Spleen (tissue), 11 donors: ENCODE results near the gene SKIDA1. TPM values are rescaled to one million over a fixed set of nuclear protein-coding genes. Genes with fewer than 3 reads are reported as not detected.

Experiments
- DNase-seq: peaks from one replicate; pipeline ENCODE4 v3.0.0-alpha.2; 2020
- H3K27ac ChIP-seq, 8 donors: fragments of 200-600 bp; sonication (generic) in 7 of 8; 1 replicate in 4 of 8; 2 replicates in 4 of 8; pipeline versions ENCODE4 v1.5.0 to v1.8.0; 2016 to 2021; ENCODE audit warnings: inconsistent platforms in 4 of 8, mild to moderate bottlenecking in 4 of 8, moderate library complexity in 1 of 8
- H3K27me3 ChIP-seq, 7 donors: fragments of 200-600 bp; sonication (generic) in 6 of 7; replicated peaks in 1 of 7; 1 replicate in 4 of 7; 2 replicates in 3 of 7; pipeline versions ENCODE4 v1.5.0 to v1.8.0; 2016 to 2021; ENCODE audit warnings: inconsistent platforms in 3 of 7, mild to moderate bottlenecking in 1 of 7
- H3K36me3 ChIP-seq, 6 donors: fragments of 200-600 bp; sonication (generic) in 5 of 6; 1 replicate in 4 of 6; 2 replicates in 2 of 6; pipeline versions ENCODE4 v1.5.0 to v1.8.0; 2016 to 2021; ENCODE audit warnings: inconsistent platforms in 2 of 6
- H3K4me1 ChIP-seq, 6 donors: fragments of 200-600 bp; sonication (generic) in 5 of 6; 1 replicate in 3 of 6; 2 replicates in 3 of 6; pipeline versions ENCODE4 v1.5.0 to v1.8.0; 2016 to 2021; ENCODE audit warnings: inconsistent platforms in 3 of 6
- H3K4me3 ChIP-seq, 8 donors: fragments of 200-600 bp; sonication (generic) in 7 of 8; 1 replicate in 4 of 8; 2 replicates in 4 of 8; pipeline versions ENCODE4 v1.5.0 to v1.8.0; 2016 to 2021; ENCODE audit warnings: inconsistent platforms in 4 of 8, mild to moderate bottlenecking in 4 of 8, moderate library complexity in 2 of 8
- H3K9me3 ChIP-seq, 8 donors: fragments of 200-600 bp; sonication (generic) in 7 of 8; 1 replicate in 4 of 8; 2 replicates in 4 of 8; pipeline versions ENCODE4 v1.5.0 to v1.8.0; 2016 to 2021; ENCODE audit warnings: inconsistent platforms in 4 of 8
- POLR2A ChIP-seq, 3 donors: fragments of 450-650 bp; IDR thresholded peaks; one replicate each; pipeline ENCODE4 v1.5.1; 2017; ENCODE audit warnings: antibody characterized with exemption in 3 of 3, mild to moderate bottlenecking in 1 of 3
- POLR2AphosphoS5 ChIP-seq, 3 donors: sonication (generic); formaldehyde crosslinking; IDR thresholded peaks; one replicate each; pipeline ENCODE4 v1.5.1; 2017; ENCODE audit warnings: antibody characterized with exemption in 3 of 3
- WGBS, 5 donors: extraction: QIAGEN DNeasy Blood & Tissue Kit in 3 of 5; methylation state at CpG; one replicate each; pipeline versions ENCODE4 v1.1.5 to v1.1.7; 2013 to 2018; 5-methylcytosine and 5-hydroxymethylcytosine counted together
- intact Hi-C: fragments of 100-400 bp; cut with DNase I; formaldehyde crosslinking; loops from one replicate; pipeline ENCODE4 v1.15.0; 2023; ENCODE audit warnings: low total_unique reads
- polyA plus RNA-seq, 3 donors: library from polyadenylated mRNA; stranded (reverse); fragments of 200-250 nt; gene quantifications; one replicate each; pipeline ENCODE4 v1.2.1, GENCODE V29; 2013
- total RNA-seq, 7 donors: library from RNA; depleted of rRNA in 3 of 7; stranded (reverse); fragments of >200 nt in 3 of 7; fragmentation: NEBNext Ultra II Directional in 4 of 7; extraction: Animal tissue kit (Norgen Biotek cat#: 25700) in 4 of 7; gene quantifications; one replicate each; pipeline versions ENCODE4 v1.1.0 to v1.2.1, GENCODE V29; 2016 to 2021
- TF ChIP-seq, protein P1 (sequence below), 11 experiments: fragments of 200-600 bp in 7 of 11; fragments of 450-650 bp in 4 of 11; sonication (generic) in 4 of 11; IDR thresholded peaks in 8 of 11; conservative IDR thresholded peaks in 3 of 11; 1 replicate in 7 of 11; 2 replicates in 4 of 11; pipeline versions ENCODE4 v1.4.0 to v1.8.0; 2016 to 2021; ENCODE audit warnings: antibody characterized with exemption in 11 of 11, inconsistent platforms in 4 of 11, mild to moderate bottlenecking in 1 of 11
- donor health status: healthy with polysubstance abuse.
- donor health status: DM: no; HTN: no; CAD: no; lungs with moderate emphysema.
- donor health status: DM: no; HTN: no; CAD: no.
- donor health status: Bipolar disorder and iron deficiency.
- donor health status: healthy.
- donor health status: DM: no; HTN: no; CAD: no.
- donor health status: DM: yes; HTN: yes; CAD: no.

Gene SKIDA1
- total and polyA plus RNA-seq, 10 donors, result 0.14 to 0.91 (median 0.44) TPM; not detected in 1

- no peak for DNase-seq
- intact Hi-C loops, result no loop called here
Observed at GRCh38 chr10:21528236-21529031, 3.0 kb upstream of the SKIDA1 start.

DNA sequence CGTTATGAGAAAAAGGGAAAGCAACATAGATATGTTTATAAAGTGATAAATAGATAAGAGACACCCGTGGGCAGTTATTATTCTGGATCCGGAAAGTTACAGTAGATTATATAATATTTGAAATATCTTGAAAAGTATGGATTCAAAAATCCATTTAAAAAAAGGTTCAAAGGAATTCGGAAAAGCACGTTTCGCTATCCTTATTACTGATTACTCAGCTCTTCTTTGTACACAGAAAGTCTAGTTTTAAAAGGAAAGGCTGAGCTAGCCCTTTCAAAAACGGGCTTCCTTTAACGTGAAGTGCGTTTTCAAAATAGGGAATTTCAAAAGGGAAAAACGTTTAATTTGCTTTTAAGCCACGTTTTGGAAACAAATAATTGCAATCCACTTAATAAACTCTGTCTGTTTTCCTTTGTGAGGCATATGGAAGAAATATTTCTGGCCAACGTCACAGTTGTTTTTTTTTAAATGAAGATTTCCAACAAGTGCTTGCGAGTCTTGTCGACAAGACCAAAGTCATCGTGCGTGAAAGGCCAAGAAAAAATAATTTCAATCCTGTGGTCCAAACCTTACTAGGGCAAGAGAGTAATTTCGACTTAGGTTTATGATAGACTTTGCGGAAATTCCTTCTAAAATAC, 2.2 kb upstream of the SKIDA1 start:
- Histone ChIP-seq H3K36me3 (no peaks in the 10 kb centered on the region), H3K9me3 (no peaks in the 10 kb centered on the region), H3K27me3 (peaks cover 0 to 62% (median 0%) of the 10 kb centered on the region in 7 donors), H3K4me3 (peak overlapping the region; percentile 26 to 88 (median 70)), H3K4me1 (peaks cover 0 to 61% (median 30%) of the 10 kb centered on the region in 6 donors), H3K27ac (peak overlapping the region; percentile 91 to 98 (median 96))
- intact Hi-C loops, result no loop called here
- 11 to 20% (median 16%) methylated on average over 18 of the region's 18 CpGs for WGBS, 5 donors
- no peak for DNase-seq
- TF ChIP-seq POLR2AphosphoS5 (IDR thresholded peaks at IDR 0.05), result no peak
- no peak for TF ChIP-seq POLR2A (IDR thresholded peaks at IDR 0.05)
- TF ChIP-seq, protein P1, sequence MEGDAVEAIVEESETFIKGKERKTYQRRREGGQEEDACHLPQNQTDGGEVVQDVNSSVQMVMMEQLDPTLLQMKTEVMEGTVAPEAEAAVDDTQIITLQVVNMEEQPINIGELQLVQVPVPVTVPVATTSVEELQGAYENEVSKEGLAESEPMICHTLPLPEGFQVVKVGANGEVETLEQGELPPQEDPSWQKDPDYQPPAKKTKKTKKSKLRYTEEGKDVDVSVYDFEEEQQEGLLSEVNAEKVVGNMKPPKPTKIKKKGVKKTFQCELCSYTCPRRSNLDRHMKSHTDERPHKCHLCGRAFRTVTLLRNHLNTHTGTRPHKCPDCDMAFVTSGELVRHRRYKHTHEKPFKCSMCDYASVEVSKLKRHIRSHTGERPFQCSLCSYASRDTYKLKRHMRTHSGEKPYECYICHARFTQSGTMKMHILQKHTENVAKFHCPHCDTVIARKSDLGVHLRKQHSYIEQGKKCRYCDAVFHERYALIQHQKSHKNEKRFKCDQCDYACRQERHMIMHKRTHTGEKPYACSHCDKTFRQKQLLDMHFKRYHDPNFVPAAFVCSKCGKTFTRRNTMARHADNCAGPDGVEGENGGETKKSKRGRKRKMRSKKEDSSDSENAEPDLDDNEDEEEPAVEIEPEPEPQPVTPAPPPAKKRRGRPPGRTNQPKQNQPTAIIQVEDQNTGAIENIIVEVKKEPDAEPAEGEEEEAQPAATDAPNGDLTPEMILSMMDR (IDR thresholded peaks at IDR 0.05 in 8 of 11, conservative IDR thresholded peaks at IDR 0.05 in 3 of 11), result no peak

More at GRCh38 chr10:21528236-21529031, 3.0 kb upstream of the SKIDA1 start:
- Histone ChIP-seq H3K4me3 (peak overlapping the region in 6 of 8 donors; percentile 39 to 88 (median 72)), H3K4me1 (peaks cover 0 to 66% (median 37%) of the 10 kb centered on the region in 6 donors), H3K9me3 (no peaks in the 10 kb centered on the region), H3K36me3 (no peaks in the 10 kb centered on the region), H3K27me3 (peaks cover 0 to 55% (median 0%) of the 10 kb centered on the region in 7 donors), H3K27ac (peak overlapping the region; percentile 91 to 98 (median 96))
- 32 to 43% (median 39%) methylated on average over 8 of the region's 8 CpGs for WGBS, 5 donors
- TF ChIP-seq, protein P1 (IDR thresholded peaks at IDR 0.05 in 8 of 11, conservative IDR thresholded peaks at IDR 0.05 in 3 of 11), result no peak
- TF ChIP-seq POLR2AphosphoS5 (IDR thresholded peaks at IDR 0.05) (no peak), POLR2A (IDR thresholded peaks at IDR 0.05) (no peak)

DNA sequence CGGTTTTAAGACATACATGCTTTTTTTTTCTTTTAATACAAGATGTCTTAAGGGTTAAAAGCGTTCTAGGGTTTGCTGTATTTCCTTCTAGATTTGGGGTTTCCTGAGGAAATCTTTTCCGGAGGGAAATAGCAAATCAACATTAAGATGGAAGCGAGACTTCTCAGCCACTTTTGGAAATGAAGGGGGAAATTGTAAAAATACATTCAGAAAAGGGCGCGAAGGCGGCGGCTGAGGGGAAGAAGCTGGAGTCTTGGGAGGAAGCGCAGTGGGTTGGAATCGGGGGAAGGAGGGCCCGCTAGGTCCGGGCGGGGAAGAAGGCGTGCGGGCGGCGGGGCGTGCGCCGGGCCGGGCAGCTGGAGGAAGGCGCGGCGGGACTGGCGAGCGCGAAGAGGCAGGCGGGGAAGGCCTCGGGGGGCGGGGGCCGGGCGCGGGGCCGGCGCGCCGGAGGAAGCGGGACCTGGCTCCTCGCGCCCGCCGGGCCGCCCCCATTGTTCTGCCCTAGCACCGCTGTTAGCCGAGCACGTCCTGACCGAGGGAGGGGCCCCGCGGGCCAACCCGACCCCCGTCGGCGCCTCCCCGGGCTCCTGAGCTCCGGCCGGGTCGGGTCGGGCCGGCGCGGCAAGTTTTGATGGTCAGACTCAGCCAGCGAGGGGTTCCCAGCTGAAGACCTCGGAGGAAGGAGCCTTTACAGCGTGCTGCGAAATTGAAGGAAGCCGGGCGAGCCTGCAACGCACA, 1.5 kb upstream of the SKIDA1 start:
- intact Hi-C loops, result no loop called here
- H3K9me3 ChIP-seq, result no peaks in the 10 kb centered on the region
- WGBS, 5 donors, result 0 to 1% (median 1%) methylated on average over 40 to 68 of the region's 68 CpGs
- H3K4me1 ChIP-seq, result peaks cover 0 to 54% (median 26%) of the 10 kb centered on the region in 6 donors
- peak; percentile 90 for DNase-seq
- peaks cover 0 to 68% (median 0%) of the 10 kb centered on the region in 7 donors for H3K27me3 ChIP-seq
- peak overlapping the region; percentile 91 to 98 (median 96) for H3K27ac ChIP-seq
- H3K4me3 ChIP-seq, result peak overlapping the region; percentile 39 to 88 (median 70)
- H3K36me3 ChIP-seq, result no peaks in the 10 kb centered on the region
- TF ChIP-seq POLR2A (IDR thresholded peaks at IDR 0.05), result no peak
- TF ChIP-seq, protein P1 (IDR thresholded peaks at IDR 0.05 in 8 of 11, conservative IDR thresholded peaks at IDR 0.05 in 3 of 11), result peak in 1 of 11 experiments; percentile 13
- peak; percentile 31 to 79 (median 73) for TF ChIP-seq POLR2AphosphoS5 (IDR thresholded peaks at IDR 0.05)
